Ishikawa (cell line): Measurements from ENCODE around the gene ARHGEF28.

Source experiments
- CEBPB ChIP-seq: IDR thresholded peaks from 2 replicates; pipeline ENCODE4 v1.6.1; 2012
- EP300 ChIP-seq: IDR thresholded peaks from 2 replicates; pipeline ENCODE4 v1.6.1; 2012; ENCODE audit warnings: borderline replicate concordance
- MAX ChIP-seq: IDR thresholded peaks from 2 replicates; pipeline ENCODE4 v1.6.1; 2012
- RAD21 ChIP-seq: IDR thresholded peaks from 2 replicates; pipeline ENCODE4 v1.6.1; 2012; ENCODE audit warnings: low read depth
- TAF1 ChIP-seq: IDR thresholded peaks from 2 replicates; pipeline ENCODE4 v1.6.1; 2012; ENCODE audit warnings: low read depth, mild to moderate bottlenecking

GRCh38 chr5:73764586-73764985, 138.6 kb downstream of the ARHGEF28 start:
- TF ChIP-seq EP300 (no peak), RAD21 (no peak), TAF1 (no peak), CEBPB (no peak), MAX (no peak)
